GM18870 (cell line): Measurements from ENCODE around the gene HBP1.
"Not testable (repeated sequence)": the region's sequence is repeated elsewhere in the genome, so short reads cannot be mapped to it uniquely, and the experiment has no call there.

Source experiments
- ATAC-seq: cut with Tn5 transposase; IDR thresholded peaks from one replicate; pipeline ENCODE4 v1.9.1; 2021; ENCODE audit warnings: moderate library complexity; ENCODE audit not compliant: unreplicated experiment

Gene HBP1

GRCh38 chr7:107220806-107221205 is 52.0 kb downstream of the HBP1 start:
- ATAC-seq = not testable (repeated sequence)

GRCh38 chr7:107224374-107225223 is 55.8 kb downstream of the HBP1 start:
- ATAC-seq = no peak

- ATAC-seq = no peak
Measured at GRCh38 chr7:107228291-107228690, 59.5 kb downstream of the HBP1 start.

- no peak for ATAC-seq
Measured at GRCh38 chr7:107230334-107230733, 61.5 kb downstream of the HBP1 start.

- ATAC-seq = no peak
Measured at GRCh38 chr7:107232568-107233090, 63.8 kb downstream of the HBP1 start.

- ATAC-seq = no peak
Measured at GRCh38 chr7:107233174-107233573, 64.4 kb downstream of the HBP1 start.

- no peak for ATAC-seq
Measured at GRCh38 chr7:107233981-107234380, 65.2 kb downstream of the HBP1 start.

- ATAC-seq = no peak
Measured at GRCh38 chr7:107234436-107234835, 65.6 kb downstream of the HBP1 start.

- no peak for ATAC-seq
Measured at GRCh38 chr7:107236862-107237261, 68.1 kb downstream of the HBP1 start.

- no peak for ATAC-seq
Measured at GRCh38 chr7:107237451-107237850, 68.6 kb downstream of the HBP1 start.

GRCh38 chr7:107242267-107242666 is 73.5 kb downstream of the HBP1 start:
- ATAC-seq = no peak

GRCh38 chr7:107244613-107245012 is 75.8 kb downstream of the HBP1 start:
- ATAC-seq = no peak

- ATAC-seq = not testable (repeated sequence)
Measured at GRCh38 chr7:107246836-107247235, 78.0 kb downstream of the HBP1 start.

- ATAC-seq = no peak
Measured at GRCh38 chr7:107248551-107249316, 79.9 kb downstream of the HBP1 start.

- no peak for ATAC-seq
Measured at GRCh38 chr7:107251963-107252362, 83.2 kb downstream of the HBP1 start.
